ENCODE measurements around the gene AGGF1.
"Not testable (repeated sequence)": the region's sequence is repeated elsewhere in the genome, so short reads cannot be mapped to it uniquely, and the experiment has no call there.

DNA sequence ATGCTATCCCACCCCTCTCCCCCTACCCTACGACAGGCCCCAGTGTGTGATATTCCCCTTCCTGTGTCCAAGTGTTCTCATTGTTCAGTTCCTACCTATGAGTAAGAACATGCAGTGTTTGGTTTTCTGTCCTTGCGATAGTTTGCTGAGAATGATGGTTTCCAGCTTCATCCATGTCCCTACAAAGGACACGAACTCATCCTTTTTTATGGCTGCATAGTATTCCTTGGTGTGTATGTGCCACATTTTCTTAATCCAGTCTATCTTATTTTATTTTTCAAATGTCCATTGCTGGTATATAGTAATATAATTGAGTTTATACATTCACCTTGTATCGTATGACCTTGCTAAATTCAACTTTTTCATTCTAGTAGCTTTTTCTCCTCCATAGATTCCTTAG is 76.8 kb downstream of the AGGF1 start:
- TF ChIP-seq, protein P1, sequence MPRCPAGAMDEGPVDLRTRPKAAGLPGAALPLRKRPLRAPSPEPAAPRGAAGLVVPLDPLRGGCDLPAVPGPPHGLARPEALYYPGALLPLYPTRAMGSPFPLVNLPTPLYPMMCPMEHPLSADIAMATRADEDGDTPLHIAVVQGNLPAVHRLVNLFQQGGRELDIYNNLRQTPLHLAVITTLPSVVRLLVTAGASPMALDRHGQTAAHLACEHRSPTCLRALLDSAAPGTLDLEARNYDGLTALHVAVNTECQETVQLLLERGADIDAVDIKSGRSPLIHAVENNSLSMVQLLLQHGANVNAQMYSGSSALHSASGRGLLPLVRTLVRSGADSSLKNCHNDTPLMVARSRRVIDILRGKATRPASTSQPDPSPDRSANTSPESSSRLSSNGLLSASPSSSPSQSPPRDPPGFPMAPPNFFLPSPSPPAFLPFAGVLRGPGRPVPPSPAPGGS (IDR thresholded peaks at IDR 0.05), result not testable (repeated sequence)
- TF ChIP-seq, protein P2, sequence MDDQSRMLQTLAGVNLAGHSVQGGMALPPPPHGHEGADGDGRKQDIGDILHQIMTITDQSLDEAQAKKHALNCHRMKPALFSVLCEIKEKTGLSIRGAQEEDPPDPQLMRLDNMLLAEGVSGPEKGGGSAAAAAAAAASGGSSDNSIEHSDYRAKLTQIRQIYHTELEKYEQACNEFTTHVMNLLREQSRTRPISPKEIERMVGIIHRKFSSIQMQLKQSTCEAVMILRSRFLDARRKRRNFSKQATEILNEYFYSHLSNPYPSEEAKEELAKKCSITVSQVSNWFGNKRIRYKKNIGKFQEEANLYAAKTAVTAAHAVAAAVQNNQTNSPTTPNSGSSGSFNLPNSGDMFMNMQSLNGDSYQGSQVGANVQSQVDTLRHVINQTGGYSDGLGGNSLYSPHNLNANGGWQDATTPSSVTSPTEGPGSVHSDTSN (IDR thresholded peaks at IDR 0.05), result not testable (repeated sequence)
- TF ChIP-seq, protein P3, sequence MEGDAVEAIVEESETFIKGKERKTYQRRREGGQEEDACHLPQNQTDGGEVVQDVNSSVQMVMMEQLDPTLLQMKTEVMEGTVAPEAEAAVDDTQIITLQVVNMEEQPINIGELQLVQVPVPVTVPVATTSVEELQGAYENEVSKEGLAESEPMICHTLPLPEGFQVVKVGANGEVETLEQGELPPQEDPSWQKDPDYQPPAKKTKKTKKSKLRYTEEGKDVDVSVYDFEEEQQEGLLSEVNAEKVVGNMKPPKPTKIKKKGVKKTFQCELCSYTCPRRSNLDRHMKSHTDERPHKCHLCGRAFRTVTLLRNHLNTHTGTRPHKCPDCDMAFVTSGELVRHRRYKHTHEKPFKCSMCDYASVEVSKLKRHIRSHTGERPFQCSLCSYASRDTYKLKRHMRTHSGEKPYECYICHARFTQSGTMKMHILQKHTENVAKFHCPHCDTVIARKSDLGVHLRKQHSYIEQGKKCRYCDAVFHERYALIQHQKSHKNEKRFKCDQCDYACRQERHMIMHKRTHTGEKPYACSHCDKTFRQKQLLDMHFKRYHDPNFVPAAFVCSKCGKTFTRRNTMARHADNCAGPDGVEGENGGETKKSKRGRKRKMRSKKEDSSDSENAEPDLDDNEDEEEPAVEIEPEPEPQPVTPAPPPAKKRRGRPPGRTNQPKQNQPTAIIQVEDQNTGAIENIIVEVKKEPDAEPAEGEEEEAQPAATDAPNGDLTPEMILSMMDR (IDR thresholded peaks at IDR 0.05), result not testable (repeated sequence)
- not testable (repeated sequence) for TF ChIP-seq HOXB13 (CRISPR knock-in tag; IDR thresholded peaks at IDR 0.05; ENCODE audit: low read depth); PHF8 (IDR thresholded peaks at IDR 0.05; ENCODE audit: borderline replicate concordance, low read depth); CEBPB (IDR thresholded peaks at IDR 0.05); CHD4 (IDR thresholded peaks at IDR 0.05; ENCODE audit: borderline replicate concordance); POLR2A (IDR thresholded peaks at IDR 0.05; ENCODE audit: low read length); NFE2L2 (conservative IDR thresholded peaks at IDR 0.05; ENCODE audit: low read length); FOSL2 (IDR thresholded peaks at IDR 0.05); FOSL2 (CRISPR knock-in tag; IDR thresholded peaks at IDR 0.05); RCOR1 (IDR thresholded peaks at IDR 0.05; ENCODE audit: low read depth, low read length); SMC3 (IDR thresholded peaks at IDR 0.05); BHLHE40 (IDR thresholded peaks at IDR 0.05; ENCODE audit: low read depth, low read length); GATA3 (IDR thresholded peaks at IDR 0.05; ENCODE audit: borderline replicate concordance)
